K562 (cell line): ENCODE results near the gene OTUB2. TPM values are rescaled to one million over a fixed set of nuclear protein-coding genes. Genes with fewer than 3 reads are reported as not detected.

ENCODE experiments used
- BACH1 ChIP-seq: fragments of 200-800 bp; sonication (Bioruptor generic); IDR thresholded peaks from 2 replicates; pipeline ENCODE4 v1.6.1; 2016; ENCODE audit warnings: missing genetic modification characterization, missing compliant biosample characterization
- CBX3 ChIP-seq, 2 experiments: IDR thresholded peaks; 1 replicate in 1 of 2; 2 replicates in 1 of 2; pipeline ENCODE4 v1.6.1; 2012; ENCODE audit warnings: inconsistent platforms in 2 of 2, low read length in 2 of 2, borderline replicate concordance in 1 of 2, control low read depth in 1 of 2
- MAX ChIP-seq: sonication (generic); formaldehyde crosslinking; IDR thresholded peaks from 2 replicates; pipeline ENCODE4 v1.9.0; 2022; ENCODE audit warnings: mild to moderate bottlenecking, missing genetic modification reagents
- MTA1 ChIP-seq: fragments of 450-650 bp; IDR thresholded peaks from 2 replicates; pipeline ENCODE4 v1.6.1; 2017; ENCODE audit warnings: borderline replicate concordance
- MXI1 ChIP-seq: IDR thresholded peaks from 2 replicates; pipeline ENCODE4 v1.6.1; 2011; ENCODE audit warnings: low read depth, mild to moderate bottlenecking, improper control_type of control experiment, low read length
- PHB2 ChIP-seq: fragments of 450-650 bp; IDR thresholded peaks from 2 replicates; pipeline ENCODE4 v1.6.1; 2017; ENCODE audit warnings: low read depth
- RREB1 ChIP-seq: fragments of 250-450 bp; sonication (Bioruptor Pico); IDR thresholded peaks from 2 replicates; pipeline ENCODE4 v1.4.0; 2020
- SPI1 ChIP-seq: IDR thresholded peaks from 2 replicates; pipeline ENCODE4 v1.6.1; 2011; ENCODE audit warnings: low read depth, low read length, control low read depth, borderline replicate concordance
- SRF ChIP-seq, 2 experiments: fragments of 250-450, 450-650 bp in 1 of 2; sonication (Bioruptor Pico) in 1 of 2; sonication (generic) in 1 of 2; formaldehyde crosslinking; IDR thresholded peaks; 2 replicates each; pipeline versions ENCODE4 v1.5.0 to v1.5.1; 2020 to 2022; ENCODE audit warnings: mild to moderate bottlenecking in 1 of 2, missing genetic modification reagents in 1 of 2
- TCF3 ChIP-seq: sonication (generic); formaldehyde crosslinking; IDR thresholded peaks from 2 replicates; pipeline ENCODE4 v1.4.0; 2020; ENCODE audit warnings: mild to moderate bottlenecking, missing genetic modification reagents
- TRIM28 ChIP-seq: fragments of 450-650 bp; IDR thresholded peaks from 2 replicates; pipeline ENCODE4 v1.6.1; 2017
- ZBTB34 ChIP-seq: fragments of 250-450 bp; sonication (Bioruptor Pico); IDR thresholded peaks from 2 replicates; pipeline ENCODE4 v1.8.0; 2021; ENCODE audit warnings: mild to moderate bottlenecking, moderate library complexity
- ZKSCAN3 ChIP-seq: fragments of 250-450 bp; sonication (Bioruptor Pico); IDR thresholded peaks from 2 replicates; pipeline ENCODE4 v1.4.0; 2020
- ZNF280A ChIP-seq: fragments of 450-650 bp; IDR thresholded peaks from 2 replicates; pipeline ENCODE4 v1.6.1; 2018; ENCODE audit warnings: mild to moderate bottlenecking, low read depth; ENCODE audit not compliant: partially characterized antibody
- ZNF507 ChIP-seq: conservative IDR thresholded peaks from 2 replicates; pipeline ENCODE4 v1.6.1; 2017; ENCODE audit warnings: missing genetic modification characterization, missing compliant biosample characterization
- ZNF589 ChIP-seq: fragments of 200-800 bp; sonication (Bioruptor generic); IDR thresholded peaks from 2 replicates; pipeline ENCODE4 v1.6.1; 2016; ENCODE audit warnings: low read depth, missing genetic modification characterization, missing compliant biosample characterization
- polyA plus RNA-seq, 8 experiments: library from polyadenylated mRNA; depleted of rRNA in 4 of 8; stranded (reverse) in 5 of 8; unstranded in 3 of 8; fragments of >200 nt; fragmentation: Nextera tagmentation in 2 of 8; fragmentation: Illumina TruSeq in 1 of 8; extraction: Ambion mirVana in 2 of 8; extraction: Trizol in 1 of 8; gene quantifications; 2 replicates each; pipeline versions ENCODE4 v1.2.1 to v1.2.3, GENCODE V29; 2011 to 2014; ENCODE audit warnings: inconsistent platforms in 1 of 8, missing spikeins in 1 of 8
- total RNA-seq, 7 experiments: library from RNA; depleted of rRNA in 6 of 7; stranded (reverse); fragments of >200 nt in 6 of 7; fragmentation: Illumina TruSeq in 2 of 7; extraction: Trizol in 2 of 7; gene quantifications; 2 replicates each; pipeline versions ENCODE4 v1.2.1 to v1.2.3, GENCODE V29; 2011 to 2021; ENCODE audit warnings: low replicate concordance in 1 of 7
- TF ChIP-seq, protein P1 (sequence below): fragments of 450-650 bp; IDR thresholded peaks from 2 replicates; pipeline ENCODE4 v1.6.1; 2014; ENCODE audit warnings: low read depth, mild to moderate bottlenecking, moderate library complexity, borderline replicate concordance

The OTUB2 gene
- total and polyA plus RNA-seq, 9 of the 15 experiments (the other 6 are each of a cell fraction or from before 2014, with no cell fraction given), result 0.01 to 0.31 (median 0.11) TPM

GRCh38 chr14:94074534-94074933 is 48.4 kb downstream of the OTUB2 start (continued):
- TF ChIP-seq ZNF507 (no peak), PHB2 (no peak), TCF3 (CRISPR knock-in tag) (no peak), RREB1 (CRISPR knock-in tag) (no peak), SRF (CRISPR knock-in tag; IDR thresholded peaks at IDR 0.05) (no peak), MXI1 (no peak), ZBTB34 (no peak), MTA1 (no peak), ZNF589 (CRISPR knock-in tag) (no peak), SPI1 (no peak), MAX (CRISPR knock-in tag) (no peak), CBX3 (IDR thresholded peaks at IDR 0.05; ENCODE audit: borderline replicate concordance in 1 of 2, low read length in 2 of 2) (peak in 1 of 2 experiments; percentile 26; a peak in 1 of 3 replicates), BACH1 (tag) (no peak), ZNF280A (peak; percentile 28), ZKSCAN3 (CRISPR knock-in tag) (no peak), TRIM28 (peak; percentile 62; the same call in 1 of the 2 replicates)
- TF ChIP-seq, protein P1, sequence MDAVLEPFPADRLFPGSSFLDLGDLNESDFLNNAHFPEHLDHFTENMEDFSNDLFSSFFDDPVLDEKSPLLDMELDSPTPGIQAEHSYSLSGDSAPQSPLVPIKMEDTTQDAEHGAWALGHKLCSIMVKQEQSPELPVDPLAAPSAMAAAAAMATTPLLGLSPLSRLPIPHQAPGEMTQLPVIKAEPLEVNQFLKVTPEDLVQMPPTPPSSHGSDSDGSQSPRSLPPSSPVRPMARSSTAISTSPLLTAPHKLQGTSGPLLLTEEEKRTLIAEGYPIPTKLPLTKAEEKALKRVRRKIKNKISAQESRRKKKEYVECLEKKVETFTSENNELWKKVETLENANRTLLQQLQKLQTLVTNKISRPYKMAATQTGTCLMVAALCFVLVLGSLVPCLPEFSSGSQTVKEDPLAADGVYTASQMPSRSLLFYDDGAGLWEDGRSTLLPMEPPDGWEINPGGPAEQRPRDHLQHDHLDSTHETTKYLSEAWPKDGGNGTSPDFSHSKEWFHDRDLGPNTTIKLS, result no peak
- TF ChIP-seq, all 486 proteins: peak for 4
